HEK293 (cell line): ENCODE data around the gene PRKCA.
A peak's percentile ranks its signal among the peaks of the same experiment; 100 is the strongest.

Experiments used
- CTCF ChIA-PET: fragments of 350-600 bp; formaldehyde crosslinking; extraction: SDS; loops from one replicate; lab custom pipeline; 2021; ENCODE audit warnings: antibody characterized with exemption; lab: Yijun Ruan, JAX
- POLR2A ChIA-PET: fragments of 300-600 bp; formaldehyde crosslinking; extraction: SDS; loops from one replicate; lab custom pipeline; 2020; ENCODE audit warnings: antibody characterized with exemption, inconsistent platforms; lab: Yijun Ruan, JAX
- H3K27ac ChIP-seq: fragments of 200-500 bp; sonication (Bioruptor generic); 2 replicates; pipeline ENCODE4 v1.5.1; 2014; ENCODE audit warnings: low read depth, low read length, control low read depth, inconsistent platforms; ENCODE audit errors: extremely low read depth
- H3K36me3 ChIP-seq, 2 experiments: fragments of 200-500 bp in 1 of 2; sonication (Bioruptor generic) in 1 of 2; 1 replicate in 1 of 2; 2 replicates in 1 of 2; pipeline ENCODE4 v1.5.1; 2014 to 2017; ENCODE audit warnings: inconsistent platforms in 2 of 2, low read length in 2 of 2; ENCODE audit not compliant: control insufficient read depth in 2 of 2, insufficient read depth in 1 of 2
- H3K4me1 ChIP-seq: fragments of 200-500 bp; sonication (Bioruptor generic); 2 replicates; pipeline ENCODE4 v1.5.1; 2014; ENCODE audit warnings: mild to moderate bottlenecking, low read length, inconsistent platforms; ENCODE audit not compliant: control insufficient read depth, insufficient read depth
- H3K4me3 ChIP-seq: 2 replicates; pipeline ENCODE4 v1.5.1; 2011; ENCODE audit warnings: low read depth, mild to moderate bottlenecking, control low read depth, low read length, moderate library complexity
- H3K9me3 ChIP-seq: fragments of 200-500 bp; sonication (Bioruptor generic); 2 replicates; pipeline ENCODE4 v1.5.1; 2014; ENCODE audit warnings: low read depth, low read length, inconsistent platforms; ENCODE audit not compliant: control insufficient read depth, insufficient read depth
- BCL11A ChIP-seq: fragments of 450-650 bp; formaldehyde crosslinking; IDR thresholded peaks from 2 replicates; pipeline ENCODE4 v1.5.1; 2016; ENCODE audit warnings: low read depth, missing biosample characterization, missing genetic modification characterization
- CTCF ChIP-seq: fragments of 450-650 bp; formaldehyde crosslinking; IDR thresholded peaks from 2 replicates; pipeline ENCODE4 v1.5.1; 2016; ENCODE audit warnings: missing biosample characterization, missing genetic modification characterization
- TCF7L2 ChIP-seq: IDR thresholded peaks from 2 replicates; pipeline ENCODE4 v1.6.1; 2011; ENCODE audit warnings: low read depth, mild to moderate bottlenecking, inconsistent platforms, low read length, moderate library complexity, borderline replicate concordance
- WT1 ChIP-seq: fragments of 450-650 bp; formaldehyde crosslinking; IDR thresholded peaks from 2 replicates; pipeline ENCODE4 v1.5.1; 2016; ENCODE audit warnings: missing biosample characterization, missing genetic modification characterization
- YY1 ChIP-seq: fragments of 450-650 bp; formaldehyde crosslinking; IDR thresholded peaks from 2 replicates; pipeline ENCODE4 v1.5.1; 2018; ENCODE audit warnings: missing biosample characterization, missing genetic modification characterization
- ZBTB11 ChIP-seq: fragments of 450-650 bp; formaldehyde crosslinking; conservative IDR thresholded peaks from 2 replicates; pipeline ENCODE4 v1.5.1; 2016; ENCODE audit warnings: low read depth, missing biosample characterization, missing genetic modification characterization
- ZBTB6 ChIP-seq: fragments of 450-650 bp; formaldehyde crosslinking; IDR thresholded peaks from 2 replicates; pipeline ENCODE4 v1.5.1; 2017; ENCODE audit warnings: missing biosample characterization, missing genetic modification characterization
- ZFP3 ChIP-seq: fragments of 450-650 bp; formaldehyde crosslinking; IDR thresholded peaks from 2 replicates; pipeline ENCODE4 v1.5.1; 2016; ENCODE audit warnings: low read depth, missing biosample characterization, missing genetic modification characterization
- ZFP41 ChIP-seq: fragments of 450-650 bp; formaldehyde crosslinking; IDR thresholded peaks from 2 replicates; pipeline ENCODE4 v1.5.1; 2016; ENCODE audit warnings: missing biosample characterization, missing genetic modification characterization, borderline replicate concordance
- ZNF133 ChIP-seq: fragments of 450-650 bp; formaldehyde crosslinking; IDR thresholded peaks from 2 replicates; pipeline ENCODE4 v1.5.1; 2016; ENCODE audit warnings: missing biosample characterization, missing genetic modification characterization
- ZNF223 ChIP-seq: fragments of 450-650 bp; formaldehyde crosslinking; IDR thresholded peaks from 2 replicates; pipeline ENCODE4 v1.5.1; 2016; ENCODE audit warnings: missing biosample characterization, missing genetic modification characterization
- ZNF239 ChIP-seq: fragments of 450-650 bp; formaldehyde crosslinking; IDR thresholded peaks from 2 replicates; pipeline ENCODE4 v1.5.1; 2016; ENCODE audit warnings: missing biosample characterization, missing genetic modification characterization
- ZNF341 ChIP-seq: fragments of 450-650 bp; formaldehyde crosslinking; IDR thresholded peaks from 2 replicates; pipeline ENCODE4; 2016; ENCODE audit warnings: low read depth, missing biosample characterization, missing genetic modification characterization
- ZNF423 ChIP-seq: fragments of 450-650 bp; formaldehyde crosslinking; IDR thresholded peaks from 2 replicates; pipeline ENCODE4 v1.5.1; 2016; ENCODE audit warnings: missing biosample characterization, missing genetic modification characterization
- ZNF558 ChIP-seq: fragments of 450-650 bp; formaldehyde crosslinking; IDR thresholded peaks from 2 replicates; pipeline ENCODE4 v1.5.1; 2016; ENCODE audit warnings: missing biosample characterization, missing genetic modification characterization
- ZNF596 ChIP-seq: fragments of 450-650 bp; IDR thresholded peaks from 2 replicates; pipeline ENCODE4 v1.5.0; 2018; ENCODE audit warnings: missing biosample characterization, mild to moderate bottlenecking, missing genetic modification characterization, moderate library complexity
- ZNF600 ChIP-seq: fragments of 450-650 bp; formaldehyde crosslinking; IDR thresholded peaks from 2 replicates; pipeline ENCODE4 v1.5.1; 2016; ENCODE audit warnings: missing biosample characterization, missing genetic modification characterization
- ZNF654 ChIP-seq: fragments of 450-650 bp; formaldehyde crosslinking; IDR thresholded peaks from 2 replicates; pipeline ENCODE4 v1.5.1; 2016; ENCODE audit warnings: low read depth, missing biosample characterization, missing genetic modification characterization
- ZNF677 ChIP-seq: fragments of 450-650 bp; IDR thresholded peaks from 2 replicates; pipeline ENCODE4 v1.5.0; 2018; ENCODE audit warnings: missing biosample characterization, mild to moderate bottlenecking, missing genetic modification characterization, moderate library complexity
- ZNF707 ChIP-seq: fragments of 450-650 bp; formaldehyde crosslinking; IDR thresholded peaks from 2 replicates; pipeline ENCODE4 v1.5.1; 2016; ENCODE audit warnings: missing biosample characterization, missing genetic modification characterization
- ZSCAN5A ChIP-seq: fragments of 450-650 bp; formaldehyde crosslinking; IDR thresholded peaks from 2 replicates; pipeline ENCODE4 v1.5.1; 2016; ENCODE audit warnings: missing biosample characterization, missing genetic modification characterization

PRKCA gene

GRCh38 chr17:66287911-66288310 is 14.5 kb upstream of the PRKCA start:
- no peak overlapping the region for H3K4me3 ChIP-seq
- CTCF ChIA-PET = interaction anchor here (0.7 kb wide), 1 partner anchor 101 kb away, joined by 3 read pairs; no protein-coding TSS in a partner anchor
- TF ChIP-seq WT1 (tag by site-specific recombination) (no peak), ZNF707 (tag by site-specific recombination) (no peak), ZNF341 (tag by site-specific recombination) (no peak), ZNF596 (tag by site-specific recombination) (no peak), YY1 (no peak)
- TF ChIP-seq, all 188 proteins: peak for 0
- H3K36me3 ChIP-seq = no peaks in the 10 kb centered on the region
- POLR2A ChIA-PET = no interaction called here
- no peak overlapping the region for H3K27ac ChIP-seq
- no peaks in the 10 kb centered on the region for H3K9me3 ChIP-seq
- H3K4me1 ChIP-seq = no peaks in the 10 kb centered on the region

GRCh38 chr17:66290101-66290722 is 12.2 kb upstream of the PRKCA start:
- no peak overlapping the region for H3K27ac ChIP-seq
- H3K36me3 ChIP-seq = no peaks in the 10 kb centered on the region
- POLR2A ChIA-PET = no interaction called here
- CTCF ChIA-PET = interaction anchor here (0.6 to 0.7 kb wide), 8 partner anchors 17 to 1070 kb away, joined by 3 to 4 read pairs (median 3); no protein-coding TSS in a partner anchor
- TF ChIP-seq ZNF133 = peak; percentile 18; the same call in 1 of the 2 replicates
- peak; percentile 38; the same call in 1 of the 2 replicates for TF ChIP-seq CTCF (tag by site-specific recombination)
- no peak for TF ChIP-seq ZNF600 (tag by site-specific recombination)
- TF ChIP-seq ZNF341 (tag by site-specific recombination) = no peak
- TF ChIP-seq ZNF239 (tag by site-specific recombination) = no peak
- TF ChIP-seq ZNF654 = peak; percentile 42
- TF ChIP-seq TCF7L2 = no peak
- no peak for TF ChIP-seq ZNF223 (tag by site-specific recombination)
- H3K9me3 ChIP-seq = no peaks in the 10 kb centered on the region
- H3K4me1 ChIP-seq = no peaks in the 10 kb centered on the region
- H3K4me3 ChIP-seq = no peak overlapping the region

- ChIA-PET CTCF (no interaction called here), POLR2A (interaction anchor here (0.6 kb wide), 1 partner anchor 8 kb away, joined by 6 read pairs; no protein-coding TSS in a partner anchor)
- Histone ChIP-seq H3K4me1 (peaks cover 5% of the 10 kb centered on the region), H3K36me3 (no peaks in the 10 kb centered on the region), H3K27ac (no peak overlapping the region), H3K9me3 (no peaks in the 10 kb centered on the region), H3K4me3 (no peak overlapping the region)
- no peak for TF ChIP-seq ZFP41 (tag by site-specific recombination)
- TF ChIP-seq YY1 = no peak
- no peak for TF ChIP-seq ZNF133
- no peak for TF ChIP-seq ZBTB6 (tag by site-specific recombination)
- no peak for TF ChIP-seq ZNF558 (tag by site-specific recombination)
- TF ChIP-seq ZSCAN5A (tag by site-specific recombination) = no peak
- TF ChIP-seq ZNF677 = no peak
- no peak for TF ChIP-seq ZNF423 (tag by site-specific recombination)
- TF ChIP-seq ZBTB11 (tag by site-specific recombination) = no peak
- no peak for TF ChIP-seq BCL11A
- no peak for TF ChIP-seq ZFP3
Observed at GRCh38 chr17:66292353-66292752, 10.1 kb upstream of the PRKCA start.
